Hepatocyte (in vitro differentiated cells): ENCODE measurements around the gene KDM3B. TPM values are rescaled to one million over a fixed set of nuclear protein-coding genes. Genes with fewer than 3 reads are reported as not detected.

Source experiments
- DNase-seq: peaks from one replicate; pipeline ENCODE4 v3.0.0-alpha.2; 2016; ENCODE audit warnings: low spot score
- H2AFZ ChIP-seq: fragments of 200-600 bp; sonication (generic); 2 replicates; pipeline ENCODE4 v1.6.0; 2016; ENCODE audit warnings: antibody characterized with exemption, mild to moderate bottlenecking
- H3K27ac ChIP-seq: fragments of 200-600 bp; sonication (generic); 2 replicates; pipeline ENCODE4 v1.5.1; 2016; ENCODE audit warnings: mild to moderate bottlenecking
- H3K27me3 ChIP-seq: fragments of 200-600 bp; sonication (generic); 2 replicates; pipeline ENCODE4 v1.6.1; 2016
- H3K36me3 ChIP-seq: fragments of 200-600 bp; sonication (generic); replicated peaks from 2 replicates; pipeline ENCODE4 v1.5.1; 2016; ENCODE audit warnings: low read depth; ENCODE audit not compliant: insufficient read depth
- H3K4me1 ChIP-seq: fragments of 200-600 bp; sonication (generic); 2 replicates; pipeline ENCODE4 v1.5.1; 2016; ENCODE audit warnings: mild to moderate bottlenecking, moderate library complexity; ENCODE audit not compliant: insufficient read depth
- H3K4me2 ChIP-seq: fragments of 200-600 bp; sonication (generic); 2 replicates; pipeline ENCODE4 v1.6.0; 2016
- H3K4me3 ChIP-seq: fragments of 200-600 bp; sonication (generic); 2 replicates; pipeline ENCODE4 v1.5.1; 2016; ENCODE audit warnings: mild to moderate bottlenecking
- H3K79me2 ChIP-seq: fragments of 200-600 bp; sonication (generic); 2 replicates; pipeline ENCODE4 v1.6.0; 2017; ENCODE audit warnings: mild to moderate bottlenecking
- H3K9me2 ChIP-seq: fragments of 200-600 bp; sonication (generic); replicated peaks from 2 replicates; pipeline ENCODE4 v1.6.0; 2017; ENCODE audit warnings: mild to moderate bottlenecking; ENCODE audit not compliant: insufficient read depth
- H3K9me3 ChIP-seq: fragments of 200-600 bp; sonication (generic); 2 replicates; pipeline ENCODE4 v1.5.1; 2016; ENCODE audit warnings: low read depth, mild to moderate bottlenecking
- H4K20me1 ChIP-seq: fragments of 200-600 bp; sonication (generic); 2 replicates; pipeline ENCODE4 v1.6.0; 2016; ENCODE audit warnings: mild to moderate bottlenecking; ENCODE audit not compliant: insufficient read depth, poor library complexity, severe bottlenecking
- CTCF ChIP-seq: fragments of 200-600 bp; sonication (generic); IDR thresholded peaks from 2 replicates; pipeline ENCODE4 v1.5.1; 2016; ENCODE audit warnings: antibody characterized with exemption, mild to moderate bottlenecking; ENCODE audit not compliant: poor library complexity
- EZH2 ChIP-seq: fragments of 200-600 bp; sonication (generic); IDR thresholded peaks from 2 replicates; pipeline ENCODE4 v1.6.1; 2016; ENCODE audit warnings: antibody characterized with exemption, mild to moderate bottlenecking, borderline replicate concordance
- EZH2phosphoT487 ChIP-seq: fragments of 200-600 bp; sonication (generic); IDR thresholded peaks from one replicate; pipeline ENCODE4 v1.6.1; 2018; ENCODE audit warnings: antibody characterized with exemption, mild to moderate bottlenecking, low read depth, moderate library complexity; ENCODE audit not compliant: unreplicated experiment, severe bottlenecking
- WGBS: methylation state at CpG from one replicate; pipeline ENCODE4 v1.1.6; 2016; ENCODE audit warnings: low lambda C conversion rate; ENCODE audit errors: missing lambda C conversion rate; 5-methylcytosine and 5-hydroxymethylcytosine counted together
- polyA plus RNA-seq: library from polyadenylated mRNA; unstranded; fragments of >200 nt; fragmentation: Nextera tagmentation; extraction: Ambion mirVana; gene quantifications from 2 replicates; pipeline ENCODE4 v1.2.1, GENCODE V29; 2016
- small RNA-seq: library from RNA; depleted of rRNA; stranded (forward); fragments of <200 nt; gene quantifications from one replicate; pipeline ENCODE3, GENCODE V24; 2014
- total RNA-seq: library from RNA; depleted of rRNA; stranded (reverse); fragments of >200 nt; gene quantifications from 2 replicates; pipeline ENCODE4 v1.2.3, GENCODE V29; 2014

The KDM3B gene
- total and polyA plus RNA-seq, 2 experiments from 2014 or later: 22.1 to 67.8 TPM

DNA sequence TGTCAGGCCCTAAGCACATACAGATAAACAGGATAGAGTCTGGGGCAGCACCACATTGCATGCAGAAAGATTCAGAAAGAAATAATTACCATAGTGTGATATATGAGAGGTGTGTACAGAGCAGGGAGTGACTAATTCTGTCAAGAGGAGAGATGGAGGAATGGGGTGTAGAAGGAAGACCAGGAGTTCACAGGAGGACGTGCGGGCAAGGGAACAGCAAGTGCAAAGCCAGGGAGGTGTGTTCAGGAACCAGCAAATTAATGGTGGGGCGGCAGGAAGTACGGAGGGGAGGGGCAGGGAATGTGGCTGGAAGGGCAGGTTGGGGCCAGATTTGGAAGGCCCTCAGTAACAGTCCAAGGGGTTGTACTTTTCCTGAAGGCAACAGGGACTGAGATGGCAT lies 130.2 kb downstream of the KDM3B start:
- H3K9me3 ChIP-seq: no peaks in the 10 kb centered on the region
- H2AFZ ChIP-seq: no peak overlapping the region
- no peak overlapping the region for H3K4me2 ChIP-seq
- no peak overlapping the region for H3K4me3 ChIP-seq
- H3K27me3 ChIP-seq: no peaks in the 10 kb centered on the region
- no peaks in the 10 kb centered on the region for H4K20me1 ChIP-seq
- no peaks in the 10 kb centered on the region for H3K79me2 ChIP-seq
- no peaks in the 10 kb centered on the region for H3K36me3 ChIP-seq
- H3K4me1 ChIP-seq: no peaks in the 10 kb centered on the region
- 89% methylated on average over 3 of the region's 4 CpGs for WGBS
- no peak overlapping the region for H3K27ac ChIP-seq
- TF ChIP-seq EZH2phosphoT487 (no peak), CTCF (no peak), EZH2 (no peak)
- no peaks in the 10 kb centered on the region for H3K9me2 ChIP-seq
- DNase-seq: no peak

Small RNA genes within 50 kb of the gene (small RNA-seq; reads per million reads assigned to genes)
- gene AC113403.1: not detected

Other genes starting within 250 kb of the KDM3B start
- 2.2 and 2.3 TPM in 2 replicates for gene NME5, start 213.3 kb upstream of the KDM3B start, total RNA-seq
- gene NME5, start 213.3 kb upstream of the KDM3B start, polyA plus RNA-seq: 1.8 and 2.6 TPM in 2 replicates
- gene BRD8, start 174.1 kb upstream of the KDM3B start, total RNA-seq: 39.2 and 50.9 TPM in 2 replicates
- gene BRD8, start 174.1 kb upstream of the KDM3B start, polyA plus RNA-seq: 50.7 and 53.0 TPM in 2 replicates
- 12.0 and 12.3 TPM in 2 replicates for gene KIF20A, start 173.6 kb upstream of the KDM3B start, total RNA-seq
- 9.0 and 10.5 TPM in 2 replicates for gene KIF20A, start 173.6 kb upstream of the KDM3B start, polyA plus RNA-seq
- gene CDC23, start 139.4 kb upstream of the KDM3B start, total RNA-seq: 32.3 and 33.2 TPM in 2 replicates
- gene CDC23, start 139.4 kb upstream of the KDM3B start, polyA plus RNA-seq: 31.0 and 35.0 TPM in 2 replicates
- 1.6 and 2.2 TPM in 2 replicates for gene GFRA3, start 78.1 kb upstream of the KDM3B start, total RNA-seq
- 3.2 and 4.2 TPM in 2 replicates for gene GFRA3, start 78.1 kb upstream of the KDM3B start, polyA plus RNA-seq
- 2.3 and 3.7 TPM in 2 replicates for gene CDC25C, start 20.9 kb upstream of the KDM3B start, total RNA-seq
- gene CDC25C, start 20.9 kb upstream of the KDM3B start, polyA plus RNA-seq: 1.6 and 3.1 TPM in 2 replicates
- 33.6 and 33.7 TPM in 2 replicates for gene FAM53C, start 14.4 kb upstream of the KDM3B start, total RNA-seq
- gene FAM53C, start 14.4 kb upstream of the KDM3B start, polyA plus RNA-seq: 27.4 and 31.0 TPM in 2 replicates
- gene REEP2, start 86.4 kb downstream of the KDM3B start, total RNA-seq: 0.67 and 3.2 TPM in 2 replicates
- 0.66 and 1.9 TPM in 2 replicates for gene REEP2, start 86.4 kb downstream of the KDM3B start, polyA plus RNA-seq
- gene EGR1, start 112.8 kb downstream of the KDM3B start, total RNA-seq: 64.2 and 95.4 TPM in 2 replicates
- 336 and 434 TPM in 2 replicates for gene EGR1, start 112.8 kb downstream of the KDM3B start, polyA plus RNA-seq
- 90.5 and 93.3 TPM in 2 replicates for gene ETF1, start 190.6 kb downstream of the KDM3B start, total RNA-seq
- 35.3 and 42.6 TPM in 2 replicates for gene ETF1, start 190.6 kb downstream of the KDM3B start, polyA plus RNA-seq
- 383 and 429 TPM in 2 replicates for gene HSPA9, start 222.7 kb downstream of the KDM3B start, total RNA-seq
- 211 and 212 TPM in 2 replicates for gene HSPA9, start 222.7 kb downstream of the KDM3B start, polyA plus RNA-seq